RWPE1 (cell line): ENCODE measurements around the gene CDRT15.

Source experiments
- CTCF ChIA-PET: fragments of 350-600 bp; sonication (Branson Sonifier 250); formaldehyde crosslinking; extraction: SDS; loops from one replicate; lab custom pipeline; 2021; lab: Yijun Ruan, JAX
- POLR2A ChIA-PET: fragments of 400-600 bp; formaldehyde crosslinking; extraction: SDS; loops from one replicate; lab custom pipeline; 2020; ENCODE audit warnings: antibody characterized with exemption; ENCODE audit not compliant: low non-redundant PET; lab: Yijun Ruan, JAX
- DNase-seq: peaks from one replicate; pipeline ENCODE4 v3.0.0; 2012; ENCODE audit warnings: low spot score
- H3K27ac ChIP-seq: fragments of 450-650 bp; 2 replicates; pipeline ENCODE4 v1.5.1; 2017
- CTCF ChIP-seq: fragments of 450-650 bp; conservative IDR thresholded peaks from 2 replicates; pipeline ENCODE4 v1.5.1; 2017; ENCODE audit warnings: low read depth, mild to moderate bottlenecking

Gene CDRT15

GRCh38 chr17:14209215-14209614, 27.4 kb downstream of the CDRT15 start:
- ChIA-PET CTCF (interaction anchor here (0.5 kb wide), 1 partner anchor 163 kb away, joined by 4 read pairs; no protein-coding TSS in a partner anchor), POLR2A (no interaction called here)
- no peak for DNase-seq
- no peak for TF ChIP-seq CTCF
- no peak overlapping the region for H3K27ac ChIP-seq

- POLR2A ChIA-PET = no interaction called here
- no peak overlapping the region for H3K27ac ChIP-seq
- CTCF ChIA-PET = no interaction called here
- DNase-seq = no peak
- TF ChIP-seq CTCF = no peak
Measured at GRCh38 chr17:14207791-14208190, 28.9 kb downstream of the CDRT15 start.

GRCh38 chr17:14206891-14207290, 29.8 kb downstream of the CDRT15 start:
- ChIA-PET POLR2A (no interaction called here), CTCF (no interaction called here)
- TF ChIP-seq CTCF = no peak
- no peak overlapping the region; the same call in 1 of the 2 replicates for H3K27ac ChIP-seq
- no peak for DNase-seq

GRCh38 chr17:14205992-14206461, 30.6 kb downstream of the CDRT15 start:
- CTCF ChIA-PET = no interaction called here

GRCh38 chr17:14205380-14205779, 31.3 kb downstream of the CDRT15 start:
- peak overlapping the region; percentile 47 for H3K27ac ChIP-seq
- no peak for TF ChIP-seq CTCF
- POLR2A ChIA-PET = no interaction called here
- CTCF ChIA-PET = no interaction called here
- no peak for DNase-seq

More at GRCh38 chr17:14205992-14206461, 30.6 kb downstream of the CDRT15 start:
- DNase-seq = peak; percentile 92
- TF ChIP-seq CTCF = no peak
- H3K27ac ChIP-seq = peak overlapping the region; percentile 47
- POLR2A ChIA-PET = no interaction called here

- POLR2A ChIA-PET = no interaction called here
- CTCF ChIA-PET = no interaction called here
- H3K27ac ChIP-seq = no peak overlapping the region
- no peak for DNase-seq
- TF ChIP-seq CTCF = no peak
Measured at GRCh38 chr17:14204546-14204945, 32.1 kb downstream of the CDRT15 start.
